ENCODE data around the gene C14orf132.

GRCh38 chr14:96120941-96121340 is 81.8 kb downstream of the C14orf132 start:
- TF ChIP-seq CTCF (conservative IDR thresholded peaks at IDR 0.05; ENCODE audit: low read length) (no peak), EZH2phosphoT487 (IDR thresholded peaks at IDR 0.05; ENCODE audit: borderline replicate concordance) (no peak)
